Measurements from ENCODE around the gene C14orf39.

- TF ChIP-seq GATA2 (IDR thresholded peaks at IDR 0.05; ENCODE audit: low read depth, low read length): no peak
- TF ChIP-seq GATA3 (IDR thresholded peaks at IDR 0.05; ENCODE audit: low read depth, low read length): no peak
Measured at GRCh38 chr14:60509438-60510253, 23.8 kb upstream of the C14orf39 start.
